ENCODE data around the gene RNF40.

The RNF40 gene

DNA sequence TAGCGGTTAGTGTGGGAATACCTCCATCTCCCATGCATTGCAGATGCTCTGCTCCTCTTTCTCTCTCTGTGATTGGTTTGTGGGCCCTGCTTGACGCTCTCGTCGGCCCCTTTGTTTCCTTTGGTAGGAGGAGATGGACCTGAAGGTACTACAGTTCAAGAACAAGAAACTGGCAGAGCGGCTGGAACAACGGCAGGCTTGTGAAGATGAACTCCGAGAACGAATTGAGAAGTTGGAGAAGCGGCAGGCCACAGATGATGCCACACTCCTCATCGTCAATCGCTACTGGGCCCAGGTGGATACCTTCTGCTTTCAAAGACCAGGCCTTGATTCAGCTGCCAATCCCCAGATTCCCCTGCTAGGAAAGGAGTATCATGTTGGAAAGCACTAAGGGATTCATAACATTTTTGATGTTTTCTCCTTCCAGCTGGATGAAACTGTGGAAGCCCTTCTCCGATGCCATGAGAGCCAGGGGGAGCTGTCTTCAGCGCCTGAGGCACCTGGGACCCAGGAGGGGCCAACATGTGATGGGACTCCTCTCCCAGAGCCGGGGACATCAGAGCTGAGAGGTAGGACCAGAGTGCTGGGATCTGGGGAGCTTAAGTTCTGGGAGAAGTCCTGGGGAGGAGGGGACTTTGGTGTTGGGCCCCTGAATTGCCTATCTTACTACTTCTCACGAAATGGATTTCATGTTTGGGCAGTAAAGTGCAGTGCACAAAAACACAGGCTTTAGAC is 1.0 kb downstream of the RNF40 start:
- no peak for DNase-seq (ENCODE audit: low read depth)

DNA sequence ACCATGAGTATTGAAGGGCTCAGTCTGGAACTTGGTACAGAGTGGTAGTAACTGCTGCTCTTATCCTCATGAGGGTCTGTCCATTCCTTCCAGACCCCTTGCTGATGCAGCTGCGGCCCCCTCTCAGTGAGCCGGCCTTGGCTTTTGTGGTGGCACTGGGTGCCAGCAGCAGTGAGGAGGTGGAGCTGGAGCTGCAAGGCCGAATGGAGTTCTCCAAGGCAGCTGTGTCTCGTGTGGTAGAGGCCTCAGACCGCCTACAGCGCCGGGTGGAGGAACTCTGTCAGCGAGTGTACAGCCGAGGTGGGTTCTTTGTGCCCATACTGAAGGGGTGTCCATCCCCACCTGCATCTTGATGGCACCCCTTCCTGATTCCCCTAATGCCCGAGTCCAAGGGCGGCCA is 2.0 kb downstream of the RNF40 start:
- DNase-seq (ENCODE audit: low read depth), result no peak

DNA sequence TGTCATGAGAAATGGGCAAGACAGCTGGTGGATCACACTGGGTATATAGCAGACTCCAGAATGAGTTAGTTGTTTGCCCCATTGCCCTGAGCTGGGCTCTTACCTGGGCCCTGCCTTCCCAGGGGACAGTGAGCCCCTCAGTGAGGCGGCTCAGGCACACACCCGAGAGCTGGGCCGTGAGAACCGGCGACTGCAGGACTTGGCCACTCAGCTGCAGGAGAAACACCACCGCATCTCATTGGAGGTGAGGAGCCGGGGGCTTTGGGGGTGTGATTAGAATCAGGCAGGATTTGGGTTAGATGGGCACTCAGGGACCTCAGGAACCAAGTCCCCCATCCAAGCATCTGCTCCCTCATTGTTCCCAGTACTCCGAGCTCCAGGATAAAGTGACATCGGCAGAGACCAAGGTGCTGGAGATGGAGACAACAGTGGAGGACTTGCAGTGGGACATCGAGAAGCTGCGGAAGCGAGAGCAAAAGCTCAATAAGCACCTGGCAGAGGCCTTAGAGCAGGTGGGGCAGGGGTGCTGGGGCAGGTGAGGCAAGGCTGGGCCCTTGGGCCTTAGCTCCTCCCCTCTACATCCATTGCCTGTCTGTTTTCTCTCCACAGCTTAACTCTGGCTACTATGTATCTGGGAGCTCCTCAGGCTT is 2.8 kb downstream of the RNF40 start:
- no peak for DNase-seq (ENCODE audit: low read depth)

DNA sequence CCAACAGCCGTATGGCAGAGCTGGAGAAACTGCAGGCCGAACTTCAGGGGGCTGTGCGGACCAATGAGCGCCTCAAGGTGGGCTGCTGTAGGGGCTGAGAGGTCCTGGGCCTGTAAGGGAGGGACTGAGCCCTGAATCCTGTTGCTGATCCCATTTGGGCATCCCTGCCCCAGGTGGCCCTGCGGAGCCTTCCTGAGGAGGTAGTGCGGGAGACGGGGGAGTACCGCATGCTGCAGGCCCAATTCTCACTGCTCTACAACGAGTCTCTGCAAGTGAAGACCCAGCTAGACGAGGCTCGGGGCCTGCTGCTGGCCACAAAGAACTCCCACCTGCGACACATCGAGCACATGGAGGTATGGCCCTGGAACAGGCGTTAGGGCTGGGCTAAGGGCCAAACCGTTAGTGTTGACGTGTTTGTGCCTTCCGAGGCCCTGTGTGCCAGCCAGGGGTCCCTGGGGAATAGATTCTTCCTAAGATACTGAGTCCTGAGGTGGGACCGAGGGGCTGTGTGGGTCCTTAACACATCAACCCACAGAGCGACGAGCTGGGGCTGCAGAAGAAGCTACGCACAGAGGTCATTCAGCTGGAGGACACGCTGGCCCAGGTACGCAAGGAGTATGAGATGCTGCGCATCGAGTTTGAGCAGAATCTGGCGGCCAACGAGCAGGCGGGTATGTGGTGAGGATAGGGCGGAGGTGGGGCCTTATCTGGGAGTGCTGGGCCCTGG is 4.2 kb downstream of the RNF40 start:
- DNase-seq (ENCODE audit: low read depth), result no peak

DNA sequence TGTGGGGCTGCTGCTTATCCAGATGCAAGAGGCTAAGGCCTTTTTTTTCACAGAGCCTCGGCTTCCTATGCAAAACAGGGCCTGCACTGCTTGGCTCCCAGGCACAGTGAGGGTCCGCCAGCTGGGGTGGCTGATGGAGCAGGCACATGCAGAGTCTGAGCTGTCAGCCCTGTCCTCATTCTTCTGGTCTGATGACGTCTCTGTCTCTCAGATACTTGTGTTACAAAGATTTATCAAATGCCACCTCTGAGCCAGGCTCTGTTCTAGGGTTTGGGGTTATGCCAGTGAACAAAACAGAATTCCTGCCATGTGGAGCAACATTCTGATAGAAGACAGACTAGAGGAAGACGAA is 4.8 kb downstream of the RNF40 start:
- no peak for DNase-seq (ENCODE audit: low read depth)

DNA sequence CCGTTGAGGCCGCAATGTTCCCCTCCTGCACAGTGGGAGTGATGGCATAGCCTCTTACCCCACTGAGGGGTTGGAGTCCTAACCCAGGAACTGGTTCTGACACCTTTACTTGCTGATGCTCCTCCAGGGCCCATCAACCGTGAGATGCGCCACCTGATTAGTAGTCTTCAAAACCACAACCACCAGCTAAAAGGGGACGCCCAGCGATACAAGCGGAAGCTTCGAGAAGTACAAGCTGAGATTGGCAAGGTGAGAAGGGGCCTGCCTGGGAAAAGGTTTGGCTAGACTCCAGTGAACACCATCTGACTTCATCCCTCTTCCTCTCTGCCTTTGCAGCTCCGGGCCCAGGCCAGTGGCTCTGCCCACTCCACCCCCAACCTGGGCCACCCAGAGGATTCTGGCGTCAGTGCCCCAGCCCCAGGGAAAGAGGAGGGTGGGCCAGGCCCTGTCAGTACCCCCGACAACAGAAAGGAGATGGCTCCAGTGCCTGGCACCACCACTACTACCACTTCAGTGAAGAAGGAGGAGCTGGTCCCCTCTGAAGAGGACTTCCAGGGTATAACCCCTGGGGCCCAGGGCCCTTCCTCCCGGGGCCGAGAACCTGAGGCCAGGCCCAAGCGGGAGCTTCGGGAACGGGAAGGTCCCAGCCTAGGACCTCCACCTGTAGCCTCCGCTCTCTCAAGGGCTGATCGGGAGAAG is 5.8 kb downstream of the RNF40 start:
- no peak for DNase-seq (ENCODE audit: low read depth)

DNA sequence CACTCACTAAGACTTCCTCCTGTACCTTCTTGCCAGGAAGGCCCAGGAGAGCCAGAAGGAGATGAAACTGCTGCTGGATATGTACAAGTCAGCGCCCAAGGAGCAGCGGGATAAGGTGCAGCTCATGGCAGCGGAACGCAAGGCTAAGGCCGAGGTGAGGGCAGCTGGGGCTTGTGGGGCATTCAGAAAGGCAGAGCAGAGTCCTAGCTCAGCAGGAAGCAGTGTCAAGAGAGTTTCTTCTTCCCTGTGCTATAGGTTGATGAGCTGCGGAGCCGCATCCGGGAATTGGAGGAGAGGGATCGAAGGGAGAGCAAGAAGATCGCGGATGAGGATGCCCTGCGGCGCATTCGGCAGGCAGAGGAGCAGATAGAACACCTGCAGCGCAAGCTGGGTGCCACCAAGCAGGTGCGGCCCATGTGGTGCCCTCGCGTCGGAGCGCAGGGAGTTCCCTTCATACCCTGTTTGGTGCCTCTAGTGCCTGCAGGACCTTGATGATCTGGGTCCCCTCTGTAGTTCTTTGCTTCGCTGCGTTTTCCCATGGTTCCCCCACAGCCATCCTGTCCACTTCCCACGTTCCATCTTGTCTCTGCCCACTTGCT is 6.6 kb downstream of the RNF40 start:
- no peak for DNase-seq (ENCODE audit: low read depth)

DNA sequence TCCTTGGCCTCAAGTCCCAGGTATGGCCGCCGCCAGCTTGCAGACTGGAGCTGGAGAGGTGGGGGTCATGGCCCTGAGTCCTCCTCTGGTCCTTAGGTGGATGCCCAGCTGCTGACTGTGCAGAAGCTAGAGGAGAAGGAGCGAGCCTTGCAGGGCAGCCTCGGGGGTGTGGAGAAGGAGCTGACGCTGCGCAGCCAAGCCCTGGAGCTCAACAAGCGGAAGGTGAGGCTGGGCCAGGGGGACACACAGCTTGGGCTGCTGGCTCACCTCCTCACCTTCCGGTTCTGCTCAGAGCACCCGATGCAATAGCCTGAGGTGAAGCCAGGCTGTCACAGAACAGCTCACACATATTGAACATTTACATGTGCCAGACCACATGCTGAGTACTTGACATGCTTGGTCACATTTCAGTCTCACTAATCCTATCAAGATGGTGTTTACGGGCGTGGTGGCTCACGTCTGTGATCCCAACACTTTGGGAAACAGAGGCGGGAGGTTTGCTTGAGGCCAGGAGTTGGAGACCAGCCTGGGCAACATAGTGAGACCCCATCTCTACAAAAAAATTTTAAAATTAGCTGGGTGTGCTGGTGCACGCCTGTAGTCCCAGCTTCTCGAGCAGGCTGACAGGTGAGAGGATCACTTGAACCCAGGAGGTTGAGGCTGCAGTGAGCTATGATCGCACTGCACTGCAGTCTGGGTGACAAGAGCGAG is 7.4 kb downstream of the RNF40 start:
- no peak for DNase-seq (ENCODE audit: low read depth)

DNA sequence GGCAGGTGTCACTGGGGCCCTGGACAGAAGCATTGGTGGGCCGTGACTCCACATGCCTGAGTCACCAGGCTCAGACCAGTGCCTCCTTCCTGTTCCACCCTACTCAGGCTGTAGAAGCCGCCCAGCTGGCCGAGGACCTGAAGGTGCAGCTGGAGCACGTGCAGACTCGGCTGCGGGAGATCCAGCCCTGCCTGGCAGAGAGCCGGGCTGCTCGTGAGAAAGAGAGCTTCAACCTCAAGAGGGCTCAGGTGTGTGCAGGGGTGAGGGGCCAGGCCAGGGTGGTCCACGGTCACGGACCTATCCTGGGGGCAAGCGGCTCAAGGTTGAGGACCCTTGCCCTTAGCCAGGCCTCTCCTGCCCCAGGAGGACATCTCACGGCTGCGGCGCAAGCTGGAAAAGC is 9.6 kb downstream of the RNF40 start:
- no peak for DNase-seq (ENCODE audit: low read depth)

DNA sequence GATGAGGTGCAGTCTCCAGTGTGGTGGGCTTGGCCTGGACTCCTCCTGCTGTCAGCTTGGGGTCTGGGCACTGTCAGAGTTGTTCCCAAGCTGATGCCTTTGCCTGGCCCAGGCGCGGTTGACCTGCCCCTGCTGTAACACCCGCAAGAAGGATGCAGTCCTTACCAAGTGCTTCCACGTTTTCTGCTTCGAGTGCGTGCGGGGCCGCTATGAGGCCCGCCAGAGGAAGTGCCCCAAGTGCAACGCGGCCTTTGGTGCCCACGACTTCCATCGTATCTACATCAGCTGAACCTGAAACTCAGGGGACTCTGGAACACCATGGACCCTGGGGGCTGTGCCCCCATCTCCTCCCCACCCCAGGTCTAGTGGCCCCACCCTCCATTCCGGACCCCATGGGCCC is 11.7 kb downstream of the RNF40 start:
- no peak for DNase-seq (ENCODE audit: low read depth)

DNA sequence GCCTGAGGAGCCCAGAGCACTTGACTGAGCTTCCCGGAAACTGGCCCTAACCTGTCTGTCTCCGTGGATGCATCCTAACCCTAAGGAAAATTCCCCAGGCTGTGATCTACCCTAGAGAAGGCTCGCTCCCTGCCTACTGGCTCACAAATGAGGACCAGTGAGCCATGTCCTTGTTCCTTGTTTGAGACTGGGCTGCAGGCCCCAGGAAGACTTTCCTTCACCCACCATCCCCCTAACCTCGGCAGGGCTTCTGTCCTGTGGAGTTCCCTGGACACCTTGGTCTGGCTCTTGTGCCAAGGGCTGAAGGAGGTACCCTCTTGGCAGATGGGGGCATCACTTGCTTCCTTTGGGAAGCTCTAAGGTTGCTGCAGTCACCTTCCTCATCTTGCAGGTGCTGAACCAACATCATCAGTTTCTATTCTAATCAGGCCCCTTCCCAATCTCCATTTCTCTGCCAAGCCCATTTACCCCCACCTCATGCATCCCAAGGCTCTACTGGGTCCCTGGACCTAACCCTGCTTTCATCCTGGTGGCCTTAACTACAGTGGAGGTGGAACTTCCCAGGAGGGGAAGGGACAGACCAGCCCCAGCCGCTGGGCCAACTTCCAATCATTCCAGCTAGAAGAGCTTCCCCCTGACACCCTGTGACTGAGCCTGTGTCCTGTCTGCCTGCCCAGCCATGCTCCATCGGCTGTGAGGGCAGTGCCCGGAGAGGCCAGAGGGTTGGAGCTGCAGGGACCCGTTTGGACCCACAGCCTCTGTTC is 12.4 kb downstream of the RNF40 start:
- DNase-seq (ENCODE audit: low read depth), result no peak

DNA sequence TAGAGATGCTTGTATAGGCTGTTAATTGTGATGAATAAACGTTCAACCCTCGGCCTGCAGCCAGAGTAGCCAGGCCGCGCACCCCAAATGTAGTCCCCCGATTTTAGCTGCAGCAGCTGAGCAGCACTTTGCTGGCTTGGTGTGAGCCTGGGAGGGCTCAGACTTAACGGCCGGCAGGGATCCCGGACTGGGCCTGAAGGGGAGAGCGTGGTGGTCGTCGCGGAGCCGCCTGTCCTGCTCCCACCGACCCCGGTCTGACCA is 12.9 kb downstream of the RNF40 start:
- no peak for DNase-seq (ENCODE audit: low read depth)

DNA sequence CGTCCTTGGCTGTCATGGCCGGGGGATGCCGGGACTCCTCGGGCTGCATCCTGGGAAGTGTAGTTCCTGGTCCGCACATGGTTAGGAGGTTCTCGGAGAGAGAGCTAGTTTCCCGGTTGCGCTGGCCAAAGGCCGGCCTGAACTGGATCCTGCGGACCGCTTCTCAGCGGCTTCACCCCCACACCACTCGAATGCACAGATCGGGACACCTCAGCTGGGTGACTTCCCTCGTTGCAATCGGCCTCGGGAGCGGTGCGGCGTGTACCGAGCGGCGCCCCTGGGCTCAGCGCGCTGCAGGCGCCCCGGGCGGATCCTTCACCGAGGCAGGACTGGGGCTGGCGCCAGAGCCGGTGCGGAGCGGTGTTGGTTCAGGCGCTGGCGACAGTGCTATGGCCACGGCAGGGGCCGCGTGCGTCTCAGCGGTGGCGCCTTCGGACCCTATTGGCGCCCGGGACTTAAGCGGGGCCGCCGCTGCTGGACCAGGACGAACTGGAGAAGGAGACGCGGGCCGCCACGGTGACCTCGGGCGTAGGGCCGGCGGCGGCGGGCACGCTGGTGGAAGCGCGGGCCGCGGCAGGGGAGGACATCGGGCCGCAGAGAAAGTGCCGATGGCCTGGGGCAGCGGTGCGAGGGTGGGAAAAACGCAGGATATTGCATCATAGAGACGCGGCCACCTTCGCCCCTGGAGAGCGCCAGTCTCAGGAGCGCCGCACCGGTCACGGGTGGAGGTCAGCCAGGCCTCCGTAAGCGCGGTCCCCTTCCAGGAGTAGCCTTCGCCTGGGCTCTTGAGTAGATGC is 13.5 kb downstream of the RNF40 start:
- DNase-seq (ENCODE audit: low read depth), result peak; percentile 26

DNA sequence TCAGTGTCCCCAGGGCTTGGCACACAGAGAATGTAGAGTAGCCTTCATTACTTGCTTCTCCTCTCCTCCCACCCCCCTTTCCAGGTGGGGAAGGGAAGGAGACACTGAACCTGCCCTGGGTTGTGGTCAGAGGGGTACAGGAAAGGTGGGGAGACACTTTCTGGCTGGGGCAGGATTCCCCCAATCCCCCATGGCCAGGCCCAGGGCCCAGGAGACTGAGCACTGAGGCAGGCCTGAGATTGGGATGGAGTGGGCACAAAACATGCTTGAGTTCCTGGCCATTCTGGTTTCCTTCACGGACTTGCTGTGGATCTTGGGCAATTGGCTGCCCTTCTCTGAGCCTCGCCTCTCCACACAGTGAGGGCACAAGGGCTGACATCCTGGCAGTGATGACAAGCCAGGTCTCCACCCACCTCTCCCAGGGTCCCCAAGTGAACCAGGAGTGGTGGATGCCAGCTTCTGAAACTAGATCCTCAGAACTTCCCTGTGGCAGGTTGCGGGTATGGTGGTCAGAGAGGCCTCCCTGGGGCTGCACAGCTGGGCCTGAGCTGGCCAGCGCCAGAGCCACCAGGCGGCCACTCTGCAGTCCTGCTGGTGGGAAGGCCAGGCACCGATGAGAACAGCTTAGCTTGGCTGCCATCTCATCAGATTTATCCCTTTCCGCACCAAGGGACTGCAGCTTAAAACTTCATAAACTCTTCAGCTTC is 15.6 kb downstream of the RNF40 start:
- no peak for DNase-seq (ENCODE audit: low read depth)

DNA sequence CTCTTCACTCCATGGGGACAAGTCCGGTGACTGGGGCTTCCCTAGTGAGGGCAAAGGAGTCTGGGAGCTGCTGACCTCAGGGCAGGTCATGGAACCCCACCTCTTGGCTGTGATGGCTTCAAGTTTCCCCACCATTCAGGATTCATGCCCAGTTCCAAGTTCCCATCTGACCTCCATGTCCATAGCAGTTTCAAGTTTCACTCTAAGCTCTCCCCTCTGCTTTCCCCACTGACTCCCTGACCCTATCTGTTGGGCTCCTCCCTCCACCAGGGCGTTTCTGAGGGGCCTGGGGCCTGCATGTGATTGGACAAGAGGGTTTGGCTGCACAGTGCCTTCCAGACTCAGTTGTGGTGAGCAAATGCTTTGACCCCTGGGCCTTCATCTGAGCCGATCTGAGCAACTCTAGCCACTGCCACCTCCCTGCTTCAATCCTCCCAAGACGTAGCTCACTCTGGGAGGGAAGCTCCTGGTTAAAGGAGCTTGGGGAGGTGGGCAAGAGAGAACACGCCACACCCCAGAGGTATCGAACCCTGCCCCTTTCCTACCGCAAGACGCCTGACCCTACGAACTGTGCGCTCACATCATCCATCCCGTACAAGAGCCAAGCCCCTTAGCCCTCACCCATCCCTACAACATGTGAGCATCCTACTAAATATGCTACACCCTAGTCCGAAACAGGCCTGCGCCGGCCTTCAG is 16.6 kb downstream of the RNF40 start:
- no peak for DNase-seq (ENCODE audit: low read depth)

DNA sequence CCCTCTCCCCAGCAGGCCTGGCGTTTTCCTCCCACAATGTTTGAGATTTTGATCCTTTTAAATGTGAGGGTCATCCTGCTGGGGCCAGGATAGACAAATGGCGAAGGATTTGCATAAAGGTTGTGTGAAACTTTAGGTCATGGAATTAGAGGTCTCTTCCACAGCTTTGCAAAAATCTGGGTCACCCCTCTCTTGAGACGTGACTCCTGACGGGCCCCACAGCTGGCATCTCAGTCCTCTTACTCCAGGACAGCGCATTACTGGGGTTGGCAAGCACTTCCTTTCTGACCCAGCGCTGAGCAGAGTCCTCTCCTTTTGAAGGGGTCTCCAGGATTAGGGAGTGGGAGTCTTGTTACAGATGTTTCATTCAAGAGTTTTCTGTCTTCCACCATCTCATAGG is 17.5 kb downstream of the RNF40 start:
- DNase-seq (ENCODE audit: low read depth), result no peak

DNA sequence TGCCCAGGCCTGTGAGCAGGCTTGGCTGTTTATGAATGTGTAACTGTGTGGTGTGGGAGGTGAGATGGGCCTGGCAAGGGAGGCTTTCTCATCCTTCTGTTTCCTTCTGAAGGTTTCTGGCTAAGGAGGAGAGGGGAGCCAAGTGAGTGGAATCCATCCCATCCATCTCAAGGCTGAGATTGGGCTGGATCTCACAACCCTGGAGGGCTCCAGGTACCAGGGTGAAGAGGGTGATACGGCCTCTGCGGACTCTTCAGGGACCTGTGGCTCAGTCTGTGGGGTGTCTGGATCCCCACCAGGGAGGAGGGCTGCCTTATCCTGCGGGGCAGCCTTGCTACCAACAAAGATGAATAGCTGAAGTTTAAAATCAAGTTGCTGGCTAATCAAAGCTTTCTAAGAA is 17.9 kb downstream of the RNF40 start:
- no peak for DNase-seq (ENCODE audit: low read depth)

DNA sequence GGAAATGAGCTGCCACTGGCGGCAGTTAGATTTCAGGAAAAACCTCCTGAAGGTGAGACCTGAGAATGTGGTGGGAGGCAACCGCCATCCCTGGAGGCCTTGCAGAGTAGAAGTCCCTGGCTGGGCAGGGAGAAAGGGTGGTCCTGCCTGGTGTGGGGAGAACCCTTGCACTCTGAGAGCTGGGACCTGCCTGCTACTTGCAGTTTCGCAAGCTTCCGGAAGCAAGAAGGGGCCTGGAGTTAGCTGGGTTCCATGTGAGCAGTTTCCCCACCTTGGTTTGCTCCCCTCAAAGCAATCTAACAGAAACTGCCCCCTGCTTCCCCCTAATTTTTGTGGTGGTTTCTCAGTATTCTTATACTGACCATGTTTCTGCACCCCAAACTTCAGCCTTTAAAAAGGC is 18.4 kb downstream of the RNF40 start:
- no peak for DNase-seq (ENCODE audit: low read depth)
